ENCODE measurements around the gene SNX2.

Gene SNX2

GRCh38 chr5:122874179-122874875, 99.4 kb downstream of the SNX2 start:
- H3K27ac ChIP-seq = no peak overlapping the region
- TF ChIP-seq, protein P1, sequence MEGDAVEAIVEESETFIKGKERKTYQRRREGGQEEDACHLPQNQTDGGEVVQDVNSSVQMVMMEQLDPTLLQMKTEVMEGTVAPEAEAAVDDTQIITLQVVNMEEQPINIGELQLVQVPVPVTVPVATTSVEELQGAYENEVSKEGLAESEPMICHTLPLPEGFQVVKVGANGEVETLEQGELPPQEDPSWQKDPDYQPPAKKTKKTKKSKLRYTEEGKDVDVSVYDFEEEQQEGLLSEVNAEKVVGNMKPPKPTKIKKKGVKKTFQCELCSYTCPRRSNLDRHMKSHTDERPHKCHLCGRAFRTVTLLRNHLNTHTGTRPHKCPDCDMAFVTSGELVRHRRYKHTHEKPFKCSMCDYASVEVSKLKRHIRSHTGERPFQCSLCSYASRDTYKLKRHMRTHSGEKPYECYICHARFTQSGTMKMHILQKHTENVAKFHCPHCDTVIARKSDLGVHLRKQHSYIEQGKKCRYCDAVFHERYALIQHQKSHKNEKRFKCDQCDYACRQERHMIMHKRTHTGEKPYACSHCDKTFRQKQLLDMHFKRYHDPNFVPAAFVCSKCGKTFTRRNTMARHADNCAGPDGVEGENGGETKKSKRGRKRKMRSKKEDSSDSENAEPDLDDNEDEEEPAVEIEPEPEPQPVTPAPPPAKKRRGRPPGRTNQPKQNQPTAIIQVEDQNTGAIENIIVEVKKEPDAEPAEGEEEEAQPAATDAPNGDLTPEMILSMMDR (conservative IDR thresholded peaks at IDR 0.05) = no peak
- no peak for TF ChIP-seq ZFX (IDR thresholded peaks at IDR 0.05)

- no peak overlapping the region for H3K27ac ChIP-seq
- TF ChIP-seq, protein P1 (conservative IDR thresholded peaks at IDR 0.05) = no peak
- no peak for TF ChIP-seq ZFX (IDR thresholded peaks at IDR 0.05)
Measured at GRCh38 chr5:122877518-122877917, 102.6 kb downstream of the SNX2 start.

GRCh38 chr5:122879076-122879475, 104.2 kb downstream of the SNX2 start:
- TF ChIP-seq, protein P1 (conservative IDR thresholded peaks at IDR 0.05) = no peak
- no peak for TF ChIP-seq ZFX (IDR thresholded peaks at IDR 0.05)
- H3K27ac ChIP-seq = no peak overlapping the region

All from C4-2B (cell line).